HepG2 (cell line): ENCODE measurements around the gene INF2. TPM values are rescaled to one million over a fixed set of nuclear protein-coding genes. Genes with fewer than 3 reads are reported as not detected.

Experiments
- BORCS8-MEF2B ChIP-seq: sonication (generic); formaldehyde crosslinking; IDR thresholded peaks from 2 replicates; pipeline ENCODE4 v1.8.0; 2022; ENCODE audit warnings: mild to moderate bottlenecking, missing genetic modification reagents
- CBFB ChIP-seq: sonication (generic); formaldehyde crosslinking; IDR thresholded peaks from 2 replicates; pipeline ENCODE4 v1.4.0; 2020; ENCODE audit warnings: missing genetic modification reagents
- GATA4 ChIP-seq: sonication (generic); IDR thresholded peaks from 2 replicates; pipeline ENCODE4 v1.6.1; 2016; ENCODE audit warnings: antibody characterized with exemption, low read depth, borderline replicate concordance
- HOXA7 ChIP-seq: sonication (generic); formaldehyde crosslinking; IDR thresholded peaks from 2 replicates; pipeline ENCODE4 v1.8.1; 2022; ENCODE audit warnings: mild to moderate bottlenecking, missing genetic modification reagents, moderate library complexity
- JARID2 ChIP-seq: sonication (generic); formaldehyde crosslinking; IDR thresholded peaks from 2 replicates; pipeline ENCODE4 v1.8.1; 2023; ENCODE audit warnings: missing genetic modification reagents, inconsistent platforms; ENCODE audit not compliant: insufficient replicate concordance
- JUNB ChIP-seq: sonication (generic); formaldehyde crosslinking; IDR thresholded peaks from 2 replicates; pipeline ENCODE4 v1.8.0; 2022; ENCODE audit warnings: missing genetic modification reagents, mild to moderate bottlenecking, borderline replicate concordance
- KDM2A ChIP-seq: sonication (generic); formaldehyde crosslinking; IDR thresholded peaks from 2 replicates; pipeline ENCODE4 v1.4.0; 2020; ENCODE audit warnings: low read depth, missing genetic modification reagents, borderline replicate concordance
- MAFF ChIP-seq: IDR thresholded peaks from 2 replicates; pipeline ENCODE4 v1.6.1; 2011; ENCODE audit warnings: low read depth, low read length, improper control_type of control experiment
- MZF1 ChIP-seq: sonication (generic); formaldehyde crosslinking; IDR thresholded peaks from 2 replicates; pipeline ENCODE4 v1.8.1; 2023; ENCODE audit warnings: mild to moderate bottlenecking, missing genetic modification reagents, borderline replicate concordance
- NCOA2 ChIP-seq: sonication (generic); formaldehyde crosslinking; IDR thresholded peaks from 2 replicates; pipeline ENCODE4 v1.8.0; 2022; ENCODE audit warnings: inconsistent platforms
- NR1H2 ChIP-seq: sonication (generic); formaldehyde crosslinking; IDR thresholded peaks from 2 replicates; pipeline ENCODE4 v1.8.1; 2022; ENCODE audit warnings: low read depth, missing genetic modification reagents, borderline replicate concordance
- PAX8 ChIP-seq: sonication (generic); formaldehyde crosslinking; IDR thresholded peaks from 2 replicates; pipeline ENCODE4 v1.8.0; 2022; ENCODE audit warnings: mild to moderate bottlenecking, missing genetic modification reagents, borderline replicate concordance
- TCF7 ChIP-seq: sonication (generic); IDR thresholded peaks from 2 replicates; pipeline ENCODE4 v1.6.1; 2016; ENCODE audit warnings: antibody characterized with exemption, low read depth
- ZNF383 ChIP-seq: sonication (generic); formaldehyde crosslinking; IDR thresholded peaks from 2 replicates; pipeline ENCODE4 v1.4.0; 2020; ENCODE audit warnings: missing genetic modification reagents, mild to moderate bottlenecking, borderline replicate concordance
- ZNF577 ChIP-seq: sonication (generic); formaldehyde crosslinking; IDR thresholded peaks from 2 replicates; pipeline ENCODE4 v1.4.0; 2020; ENCODE audit warnings: mild to moderate bottlenecking, low read depth, missing genetic modification reagents, borderline replicate concordance
- ZNF605 ChIP-seq: sonication (generic); formaldehyde crosslinking; IDR thresholded peaks from 2 replicates; pipeline ENCODE4 v1.8.0; 2022; ENCODE audit warnings: mild to moderate bottlenecking, missing genetic modification reagents
- polyA plus RNA-seq, 8 experiments: library from polyadenylated mRNA; depleted of rRNA in 3 of 8; stranded (reverse) in 7 of 8; unstranded in 1 of 8; fragments of >200 nt; fragmentation: Illumina TruSeq in 4 of 8; extraction: Trizol in 4 of 8; gene quantifications; 2 replicates each; pipeline versions ENCODE4 v1.2.1 to v1.2.3, GENCODE V29; 2011 to 2016; ENCODE audit warnings: low read depth in 4 of 8, missing spikeins in 1 of 8, mixed read lengths in 1 of 8; ENCODE audit not compliant: insufficient read depth in 1 of 8
- total RNA-seq, 5 experiments: library from RNA; depleted of rRNA; stranded (reverse); fragments of >200 nt; fragmentation: Illumina TruSeq; extraction: Trizol; gene quantifications; 2 replicates each; pipeline ENCODE4 v1.2.3, GENCODE V29; 2016; ENCODE audit warnings: low read depth in 1 of 5
- TF ChIP-seq, protein P1 (sequence below): sonication (generic); formaldehyde crosslinking; IDR thresholded peaks from 2 replicates; pipeline ENCODE4 v1.4.0; 2020; ENCODE audit warnings: missing genetic modification reagents, mild to moderate bottlenecking, borderline replicate concordance
- TF ChIP-seq, protein P2 (sequence below): sonication (generic); formaldehyde crosslinking; IDR thresholded peaks from 2 replicates; pipeline ENCODE4 v1.4.0; 2020; ENCODE audit warnings: mild to moderate bottlenecking, missing genetic modification reagents, borderline replicate concordance
- TF ChIP-seq, protein P3 (sequence below): sonication (generic); formaldehyde crosslinking; IDR thresholded peaks from 2 replicates; pipeline ENCODE4 v1.4.0; 2020; ENCODE audit warnings: missing genetic modification reagents, borderline replicate concordance
- TF ChIP-seq, protein P4 (sequence below): sonication (generic); formaldehyde crosslinking; IDR thresholded peaks from 2 replicates; pipeline ENCODE4 v1.4.0; 2020; ENCODE audit warnings: mild to moderate bottlenecking, missing genetic modification reagents

INF2 gene
- total and polyA plus RNA-seq, 2 of the 13 experiments (the other 11 are each of a cell fraction or from before 2014, with no cell fraction given): 16.4 to 26.4 TPM

DNA sequence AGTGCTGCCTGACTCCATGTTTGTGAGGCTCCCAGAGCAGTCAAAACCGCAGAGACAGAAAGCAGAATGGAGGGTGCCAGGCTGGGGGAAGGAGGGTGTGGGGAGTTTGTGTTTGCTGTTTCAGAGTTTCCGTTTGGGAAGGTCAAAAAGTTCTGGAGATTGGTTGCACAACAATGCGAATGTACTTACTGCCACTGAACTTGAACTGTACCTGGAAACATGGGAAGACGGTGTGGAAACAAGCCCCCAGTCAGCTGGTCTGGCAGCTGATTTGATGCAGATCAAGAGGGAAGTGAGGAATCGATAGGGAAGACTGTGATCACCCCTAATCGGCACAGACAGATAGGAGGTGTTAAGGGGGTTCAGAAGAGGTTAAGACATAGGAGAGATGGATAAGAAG is 35.3 kb upstream of the INF2 start (continued):
- TF ChIP-seq MAFF (no peak), BORCS8-MEF2B (no peak), JARID2 (CRISPR knock-in tag) (no peak), PAX8 (no peak), ZNF383 (CRISPR knock-in tag) (no peak), ZNF577 (no peak), GATA4 (no peak), ZNF605 (CRISPR knock-in tag) (0 out of 2 replicates have a peak, but pooled peaks have one; percentile 35), TCF7 (no peak; the same call in 1 of the 2 replicates), HOXA7 (CRISPR knock-in tag) (no peak), NR1H2 (CRISPR knock-in tag) (0 out of 2 replicates have a peak, but pooled peaks have one; percentile 42), KDM2A (CRISPR knock-in tag) (no peak), NCOA2 (CRISPR knock-in tag) (peak; percentile 53; the same call in 1 of the 2 replicates), JUNB (0 out of 2 replicates have a peak, but pooled peaks have one; percentile 5), MZF1 (peak; percentile 79; the same call in 1 of the 2 replicates), CBFB (CRISPR knock-in tag) (0 out of 2 replicates have a peak, but pooled peaks have one; percentile 53)
- TF ChIP-seq, protein P1, sequence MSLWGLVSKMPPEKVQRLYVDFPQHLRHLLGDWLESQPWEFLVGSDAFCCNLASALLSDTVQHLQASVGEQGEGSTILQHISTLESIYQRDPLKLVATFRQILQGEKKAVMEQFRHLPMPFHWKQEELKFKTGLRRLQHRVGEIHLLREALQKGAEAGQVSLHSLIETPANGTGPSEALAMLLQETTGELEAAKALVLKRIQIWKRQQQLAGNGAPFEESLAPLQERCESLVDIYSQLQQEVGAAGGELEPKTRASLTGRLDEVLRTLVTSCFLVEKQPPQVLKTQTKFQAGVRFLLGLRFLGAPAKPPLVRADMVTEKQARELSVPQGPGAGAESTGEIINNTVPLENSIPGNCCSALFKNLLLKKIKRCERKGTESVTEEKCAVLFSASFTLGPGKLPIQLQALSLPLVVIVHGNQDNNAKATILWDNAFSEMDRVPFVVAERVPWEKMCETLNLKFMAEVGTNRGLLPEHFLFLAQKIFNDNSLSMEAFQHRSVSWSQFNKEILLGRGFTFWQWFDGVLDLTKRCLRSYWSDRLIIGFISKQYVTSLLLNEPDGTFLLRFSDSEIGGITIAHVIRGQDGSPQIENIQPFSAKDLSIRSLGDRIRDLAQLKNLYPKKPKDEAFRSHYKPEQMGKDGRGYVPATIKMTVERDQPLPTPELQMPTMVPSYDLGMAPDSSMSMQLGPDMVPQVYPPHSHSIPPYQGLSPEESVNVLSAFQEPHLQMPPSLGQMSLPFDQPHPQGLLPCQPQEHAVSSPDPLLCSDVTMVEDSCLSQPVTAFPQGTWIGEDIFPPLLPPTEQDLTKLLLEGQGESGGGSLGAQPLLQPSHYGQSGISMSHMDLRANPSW (CRISPR knock-in tag): no peak
- TF ChIP-seq, protein P2, sequence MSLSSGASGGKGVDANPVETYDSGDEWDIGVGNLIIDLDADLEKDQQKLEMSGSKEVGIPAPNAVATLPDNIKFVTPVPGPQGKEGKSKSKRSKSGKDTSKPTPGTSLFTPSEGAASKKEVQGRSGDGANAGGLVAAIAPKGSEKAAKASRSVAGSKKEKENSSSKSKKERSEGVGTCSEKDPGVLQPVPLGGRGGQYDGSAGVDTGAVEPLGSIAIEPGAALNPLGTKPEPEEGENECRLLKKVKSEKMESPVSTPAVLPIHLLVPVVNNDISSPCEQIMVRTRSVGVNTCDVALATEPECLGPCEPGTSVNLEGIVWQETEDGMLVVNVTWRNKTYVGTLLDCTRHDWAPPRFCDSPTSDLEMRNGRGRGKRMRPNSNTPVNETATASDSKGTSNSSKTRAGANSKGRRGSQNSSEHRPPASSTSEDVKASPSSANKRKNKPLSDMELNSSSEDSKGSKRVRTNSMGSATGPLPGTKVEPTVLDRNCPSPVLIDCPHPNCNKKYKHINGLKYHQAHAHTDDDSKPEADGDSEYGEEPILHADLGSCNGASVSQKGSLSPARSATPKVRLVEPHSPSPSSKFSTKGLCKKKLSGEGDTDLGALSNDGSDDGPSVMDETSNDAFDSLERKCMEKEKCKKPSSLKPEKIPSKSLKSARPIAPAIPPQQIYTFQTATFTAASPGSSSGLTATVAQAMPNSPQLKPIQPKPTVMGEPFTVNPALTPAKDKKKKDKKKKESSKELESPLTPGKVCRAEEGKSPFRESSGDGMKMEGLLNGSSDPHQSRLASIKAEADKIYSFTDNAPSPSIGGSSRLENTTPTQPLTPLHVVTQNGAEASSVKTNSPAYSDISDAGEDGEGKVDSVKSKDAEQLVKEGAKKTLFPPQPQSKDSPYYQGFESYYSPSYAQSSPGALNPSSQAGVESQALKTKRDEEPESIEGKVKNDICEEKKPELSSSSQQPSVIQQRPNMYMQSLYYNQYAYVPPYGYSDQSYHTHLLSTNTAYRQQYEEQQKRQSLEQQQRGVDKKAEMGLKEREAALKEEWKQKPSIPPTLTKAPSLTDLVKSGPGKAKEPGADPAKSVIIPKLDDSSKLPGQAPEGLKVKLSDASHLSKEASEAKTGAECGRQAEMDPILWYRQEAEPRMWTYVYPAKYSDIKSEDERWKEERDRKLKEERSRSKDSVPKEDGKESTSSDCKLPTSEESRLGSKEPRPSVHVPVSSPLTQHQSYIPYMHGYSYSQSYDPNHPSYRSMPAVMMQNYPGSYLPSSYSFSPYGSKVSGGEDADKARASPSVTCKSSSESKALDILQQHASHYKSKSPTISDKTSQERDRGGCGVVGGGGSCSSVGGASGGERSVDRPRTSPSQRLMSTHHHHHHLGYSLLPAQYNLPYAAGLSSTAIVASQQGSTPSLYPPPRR (CRISPR knock-in tag): peak; percentile 75; the same call in 1 of the 2 replicates
- TF ChIP-seq, protein P3, sequence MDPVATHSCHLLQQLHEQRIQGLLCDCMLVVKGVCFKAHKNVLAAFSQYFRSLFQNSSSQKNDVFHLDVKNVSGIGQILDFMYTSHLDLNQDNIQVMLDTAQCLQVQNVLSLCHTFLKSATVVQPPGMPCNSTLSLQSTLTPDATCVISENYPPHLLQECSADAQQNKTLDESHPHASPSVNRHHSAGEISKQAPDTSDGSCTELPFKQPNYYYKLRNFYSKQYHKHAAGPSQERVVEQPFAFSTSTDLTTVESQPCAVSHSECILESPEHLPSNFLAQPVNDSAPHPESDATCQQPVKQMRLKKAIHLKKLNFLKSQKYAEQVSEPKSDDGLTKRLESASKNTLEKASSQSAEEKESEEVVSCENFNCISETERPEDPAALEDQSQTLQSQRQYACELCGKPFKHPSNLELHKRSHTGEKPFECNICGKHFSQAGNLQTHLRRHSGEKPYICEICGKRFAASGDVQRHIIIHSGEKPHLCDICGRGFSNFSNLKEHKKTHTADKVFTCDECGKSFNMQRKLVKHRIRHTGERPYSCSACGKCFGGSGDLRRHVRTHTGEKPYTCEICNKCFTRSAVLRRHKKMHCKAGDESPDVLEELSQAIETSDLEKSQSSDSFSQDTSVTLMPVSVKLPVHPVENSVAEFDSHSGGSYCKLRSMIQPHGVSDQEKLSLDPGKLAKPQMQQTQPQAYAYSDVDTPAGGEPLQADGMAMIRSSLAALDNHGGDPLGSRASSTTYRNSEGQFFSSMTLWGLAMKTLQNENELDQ (CRISPR knock-in tag): no peak
- TF ChIP-seq, protein P4, sequence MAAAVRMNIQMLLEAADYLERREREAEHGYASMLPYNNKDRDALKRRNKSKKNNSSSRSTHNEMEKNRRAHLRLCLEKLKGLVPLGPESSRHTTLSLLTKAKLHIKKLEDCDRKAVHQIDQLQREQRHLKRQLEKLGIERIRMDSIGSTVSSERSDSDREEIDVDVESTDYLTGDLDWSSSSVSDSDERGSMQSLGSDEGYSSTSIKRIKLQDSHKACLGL (CRISPR knock-in tag): no peak
